Lower leg skin (tissue), 4 donors: ENCODE results near the gene NHLH1. TPM values are rescaled to one million over a fixed set of nuclear protein-coding genes. Genes with fewer than 3 reads are reported as not detected.

ENCODE experiments used
- DNase-seq, 2 donors: peaks; one replicate each; pipeline ENCODE4 v3.0.0-alpha.2; 2019; ENCODE audit warnings: low spot score in 2 of 2
- H3K4me3 ChIP-seq: fragments of 200-600 bp; sonication (generic); 2 replicates; pipeline ENCODE4 v1.5.1; 2017; ENCODE audit warnings: mild to moderate bottlenecking, low read depth; ENCODE audit not compliant: poor library complexity, severe bottlenecking
- POLR2A ChIP-seq, 2 donors: fragments of 450-650 bp; IDR thresholded peaks; one replicate each; pipeline ENCODE4 v1.6.1; 2016 to 2017; ENCODE audit warnings: antibody characterized with exemption in 2 of 2, mild to moderate bottlenecking in 1 of 2, moderate library complexity in 1 of 2
- WGBS, 2 donors: methylation state at CpG; one replicate each; pipeline ENCODE4 v1.1.5; 2018; 5-methylcytosine and 5-hydroxymethylcytosine counted together
- intact Hi-C: fragments of 100-400 bp; cut with DNase I; formaldehyde crosslinking; loops from one replicate; pipeline ENCODE4 v1.15.0; 2023; ENCODE audit warnings: low total_unique reads
- total RNA-seq, 4 donors: library from RNA; depleted of rRNA; stranded (reverse); fragments of >200 nt; gene quantifications; one replicate each; pipeline ENCODE4 v1.1.0, GENCODE V29; 2016
- TF ChIP-seq, protein P1 (sequence below), 3 donors: fragments of 450-650 bp; IDR thresholded peaks; one replicate each; pipeline ENCODE4 v1.5.1; 2016; ENCODE audit warnings: antibody characterized with exemption in 3 of 3, mild to moderate bottlenecking in 3 of 3, moderate library complexity in 2 of 3

Gene NHLH1
- total RNA-seq, 4 donors from 2014 or later = 0.10 TPM; not detected in 3

DNA sequence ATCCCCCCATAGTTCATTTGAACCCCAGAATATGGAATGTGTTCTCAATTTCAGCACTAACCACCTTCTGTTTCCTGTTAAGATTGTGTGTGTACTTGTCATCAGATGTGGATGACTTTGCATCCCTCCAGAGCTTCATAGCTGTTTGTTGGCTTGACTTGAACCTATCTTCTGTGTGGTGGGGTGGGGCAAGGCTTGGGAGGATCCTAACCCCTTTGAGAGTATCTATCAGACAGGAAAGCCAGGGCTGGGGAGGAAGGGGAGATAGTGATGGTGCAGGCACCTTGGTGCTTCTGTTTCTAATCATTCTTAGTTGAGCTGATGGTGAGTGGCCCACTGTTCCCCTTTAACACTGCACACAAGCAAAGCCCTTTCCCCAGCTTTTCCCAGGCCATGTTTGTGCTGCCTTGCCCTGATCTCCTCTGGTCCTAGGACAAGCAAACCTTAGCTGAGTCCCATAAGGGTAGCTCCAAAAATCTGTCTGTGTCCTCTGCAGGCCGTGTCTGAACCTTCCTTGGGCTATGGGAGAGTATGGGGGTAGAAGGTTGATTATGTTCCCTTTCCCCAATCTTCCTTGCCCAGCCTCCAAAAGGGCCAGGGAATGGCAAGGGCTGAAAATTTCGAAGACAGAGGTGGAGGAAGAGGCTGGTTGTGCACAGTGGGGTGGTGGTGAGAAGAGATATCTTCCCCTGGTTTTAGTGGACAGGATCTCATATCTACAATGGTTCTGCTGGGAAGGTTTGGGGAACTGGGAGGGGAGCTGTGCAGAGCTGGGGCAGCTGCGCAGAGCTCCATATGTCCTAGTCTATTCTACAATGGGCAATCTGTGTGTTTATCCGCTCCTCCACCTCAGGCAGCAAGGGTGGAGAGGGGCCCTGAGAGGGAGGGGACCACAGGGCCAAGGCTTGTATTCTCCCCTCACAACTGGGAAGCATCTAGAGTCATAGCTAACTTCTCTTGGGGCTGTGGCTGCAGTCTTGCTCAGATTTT lies 1.4 kb downstream of the NHLH1 start:
- H3K4me3 ChIP-seq = no peak overlapping the region
- TF ChIP-seq, protein P1, sequence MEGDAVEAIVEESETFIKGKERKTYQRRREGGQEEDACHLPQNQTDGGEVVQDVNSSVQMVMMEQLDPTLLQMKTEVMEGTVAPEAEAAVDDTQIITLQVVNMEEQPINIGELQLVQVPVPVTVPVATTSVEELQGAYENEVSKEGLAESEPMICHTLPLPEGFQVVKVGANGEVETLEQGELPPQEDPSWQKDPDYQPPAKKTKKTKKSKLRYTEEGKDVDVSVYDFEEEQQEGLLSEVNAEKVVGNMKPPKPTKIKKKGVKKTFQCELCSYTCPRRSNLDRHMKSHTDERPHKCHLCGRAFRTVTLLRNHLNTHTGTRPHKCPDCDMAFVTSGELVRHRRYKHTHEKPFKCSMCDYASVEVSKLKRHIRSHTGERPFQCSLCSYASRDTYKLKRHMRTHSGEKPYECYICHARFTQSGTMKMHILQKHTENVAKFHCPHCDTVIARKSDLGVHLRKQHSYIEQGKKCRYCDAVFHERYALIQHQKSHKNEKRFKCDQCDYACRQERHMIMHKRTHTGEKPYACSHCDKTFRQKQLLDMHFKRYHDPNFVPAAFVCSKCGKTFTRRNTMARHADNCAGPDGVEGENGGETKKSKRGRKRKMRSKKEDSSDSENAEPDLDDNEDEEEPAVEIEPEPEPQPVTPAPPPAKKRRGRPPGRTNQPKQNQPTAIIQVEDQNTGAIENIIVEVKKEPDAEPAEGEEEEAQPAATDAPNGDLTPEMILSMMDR (IDR thresholded peaks at IDR 0.05) = no peak
- no peak for TF ChIP-seq POLR2A (IDR thresholded peaks at IDR 0.05)
- intact Hi-C loops = no loop called here
- 78 to 87% methylated on average over 4 of the region's 4 CpGs for WGBS, 2 donors
- DNase-seq = peak in 1 of 2 donors; percentile 53

DNA sequence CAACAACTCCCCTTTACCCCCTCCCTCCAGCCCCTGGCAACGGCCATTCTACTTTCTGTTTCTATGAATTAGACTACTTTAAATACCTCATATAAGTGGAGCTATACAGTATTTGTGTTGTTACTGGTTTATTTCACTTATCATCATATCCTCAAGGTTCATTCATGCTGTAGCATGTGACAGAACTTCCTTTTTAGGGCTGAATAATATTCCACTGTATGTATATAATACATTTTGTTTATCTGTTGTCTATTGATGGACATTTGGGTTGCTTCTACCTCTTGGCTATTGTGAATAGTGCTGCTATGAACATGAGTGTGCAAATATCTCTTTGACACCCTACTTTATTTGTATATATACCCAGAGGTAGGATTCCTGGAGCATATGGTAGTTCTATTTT lies 2.2 kb downstream of the NHLH1 start:
- no peak overlapping the region for H3K4me3 ChIP-seq
- intact Hi-C loops = no loop called here
- TF ChIP-seq POLR2A (IDR thresholded peaks at IDR 0.05) = no peak
- TF ChIP-seq, protein P1 (IDR thresholded peaks at IDR 0.05) = no peak
- DNase-seq = no peak
- WGBS, 2 donors = 84 to 86% methylated on average over 1 of the region's 1 CpG

DNA sequence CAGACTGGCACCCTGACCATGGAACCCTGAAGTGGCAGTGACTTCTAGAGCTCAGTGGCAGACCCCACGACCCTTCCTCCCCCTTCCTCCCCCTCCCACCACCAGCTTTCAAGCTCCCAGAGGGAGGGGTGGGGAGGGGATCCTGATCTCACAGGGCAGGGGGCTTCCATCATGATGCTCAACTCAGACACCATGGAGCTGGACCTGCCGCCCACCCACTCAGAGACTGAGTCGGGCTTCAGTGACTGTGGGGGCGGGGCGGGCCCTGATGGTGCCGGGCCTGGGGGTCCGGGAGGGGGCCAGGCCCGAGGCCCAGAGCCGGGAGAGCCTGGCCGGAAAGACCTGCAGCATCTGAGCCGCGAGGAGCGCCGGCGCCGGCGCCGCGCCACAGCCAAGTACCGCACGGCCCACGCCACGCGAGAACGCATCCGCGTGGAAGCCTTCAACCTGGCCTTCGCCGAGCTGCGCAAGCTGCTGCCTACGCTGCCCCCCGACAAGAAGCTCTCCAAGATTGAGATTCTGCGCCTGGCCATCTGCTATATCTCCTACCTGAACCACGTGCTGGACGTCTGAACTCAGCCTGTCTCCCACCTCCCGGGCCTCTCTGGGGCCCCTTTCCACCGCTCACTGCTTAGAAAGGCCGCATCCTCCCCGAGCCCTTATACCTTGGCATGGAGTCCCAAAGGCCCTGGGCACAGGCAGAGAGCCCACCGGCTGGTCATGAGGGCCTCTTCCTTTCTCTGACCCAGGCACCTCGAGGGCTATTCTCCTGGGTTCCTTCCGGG lies 3.9 kb downstream of the NHLH1 start:
- DNase-seq = peak in 1 of 2 donors; percentile 77
- no peak overlapping the region for H3K4me3 ChIP-seq
- 75 to 82% methylated on average over 29 to 38 of the region's 42 CpGs for WGBS, 2 donors
- TF ChIP-seq, protein P1 (IDR thresholded peaks at IDR 0.05) = no peak
- TF ChIP-seq POLR2A (IDR thresholded peaks at IDR 0.05) = no peak
- intact Hi-C loops = no loop called here

DNA sequence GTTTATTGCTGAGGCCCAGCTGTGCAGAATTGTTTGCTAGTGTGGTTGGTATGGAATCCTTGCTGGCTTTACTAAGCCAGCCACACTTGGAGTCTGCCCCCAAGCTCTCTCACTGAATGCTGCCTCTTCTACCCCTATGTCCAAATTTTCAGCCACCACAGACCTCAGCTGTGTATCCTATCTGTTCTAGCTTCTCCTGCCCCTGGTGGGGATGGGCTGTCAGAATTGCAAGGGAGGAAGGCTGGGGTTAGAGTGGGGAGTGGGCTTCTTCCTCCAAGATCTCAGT lies 4.4 kb downstream of the NHLH1 start:
- TF ChIP-seq, protein P1 (IDR thresholded peaks at IDR 0.05) = no peak
- no peak for TF ChIP-seq POLR2A (IDR thresholded peaks at IDR 0.05)
- intact Hi-C loops = no loop called here
- no peak overlapping the region for H3K4me3 ChIP-seq
- no peak for DNase-seq

DNA sequence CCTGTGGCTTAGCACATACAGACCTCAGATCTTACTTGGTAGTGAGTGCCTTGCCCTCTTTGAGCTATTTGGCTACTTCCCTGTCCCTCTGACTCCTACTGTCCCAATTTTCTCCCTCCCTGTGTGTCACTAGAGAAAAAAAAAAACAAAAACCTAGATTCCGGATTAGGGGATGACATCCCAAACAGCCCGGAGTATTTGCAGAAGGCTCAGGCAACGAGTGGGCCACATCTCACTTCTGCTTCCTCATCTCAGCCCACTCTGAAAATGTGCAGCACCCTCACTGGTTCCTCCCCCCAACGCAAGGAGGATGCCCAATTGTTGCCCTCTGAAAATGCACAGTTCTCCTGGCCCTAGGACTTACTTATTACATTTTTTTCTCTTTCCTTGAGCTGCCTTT lies 4.9 kb downstream of the NHLH1 start:
- 80 to 87% methylated on average over 4 of the region's 4 CpGs for WGBS, 2 donors
- intact Hi-C loops = no loop called here
- no peak for TF ChIP-seq POLR2A (IDR thresholded peaks at IDR 0.05)
- TF ChIP-seq, protein P1 (IDR thresholded peaks at IDR 0.05) = no peak
- no peak for DNase-seq
- H3K4me3 ChIP-seq = no peak overlapping the region
